ENCODE measurements around the gene WDSUB1. TPM values are rescaled to one million over a fixed set of nuclear protein-coding genes. Genes with fewer than 3 reads are reported as not detected.
A peak's percentile ranks its signal among the peaks of the same experiment; 100 is the strongest.

WDSUB1 gene
- total and polyA plus RNA-seq, 2 experiments from 2014 or later = 17.7 to 18.6 TPM

- Histone ChIP-seq H3K9me2 (replicated peaks; ENCODE audit: insufficient read depth) (no peaks in the 10 kb centered on the region), H3K27me3 (no peaks in the 10 kb centered on the region), H3K4me3 (no peak overlapping the region), H3K79me2 (peaks cover 2% of the 10 kb centered on the region), H3K4me1 (ENCODE audit: insufficient read depth) (peaks cover 5% of the 10 kb centered on the region), H3K9me3 (ENCODE audit: low read depth) (no peaks in the 10 kb centered on the region), H3K36me3 (replicated peaks; ENCODE audit: insufficient read depth, low read depth) (no peaks in the 10 kb centered on the region), H4K20me1 (ENCODE audit: insufficient read depth, poor library complexity, severe bottlenecking) (no peaks in the 10 kb centered on the region), H3K4me2 (no peak overlapping the region), H2AFZ (no peak overlapping the region), H3K27ac (no peak overlapping the region)
- peak; percentile 63 for DNase-seq (ENCODE audit: low spot score)
- no peak for TF ChIP-seq EZH2phosphoT487 (IDR thresholded peaks at IDR 0.05; ENCODE audit: low read depth, severe bottlenecking, unreplicated experiment)
- no peak for TF ChIP-seq EZH2 (IDR thresholded peaks at IDR 0.05; ENCODE audit: borderline replicate concordance)
- TF ChIP-seq, protein P1, sequence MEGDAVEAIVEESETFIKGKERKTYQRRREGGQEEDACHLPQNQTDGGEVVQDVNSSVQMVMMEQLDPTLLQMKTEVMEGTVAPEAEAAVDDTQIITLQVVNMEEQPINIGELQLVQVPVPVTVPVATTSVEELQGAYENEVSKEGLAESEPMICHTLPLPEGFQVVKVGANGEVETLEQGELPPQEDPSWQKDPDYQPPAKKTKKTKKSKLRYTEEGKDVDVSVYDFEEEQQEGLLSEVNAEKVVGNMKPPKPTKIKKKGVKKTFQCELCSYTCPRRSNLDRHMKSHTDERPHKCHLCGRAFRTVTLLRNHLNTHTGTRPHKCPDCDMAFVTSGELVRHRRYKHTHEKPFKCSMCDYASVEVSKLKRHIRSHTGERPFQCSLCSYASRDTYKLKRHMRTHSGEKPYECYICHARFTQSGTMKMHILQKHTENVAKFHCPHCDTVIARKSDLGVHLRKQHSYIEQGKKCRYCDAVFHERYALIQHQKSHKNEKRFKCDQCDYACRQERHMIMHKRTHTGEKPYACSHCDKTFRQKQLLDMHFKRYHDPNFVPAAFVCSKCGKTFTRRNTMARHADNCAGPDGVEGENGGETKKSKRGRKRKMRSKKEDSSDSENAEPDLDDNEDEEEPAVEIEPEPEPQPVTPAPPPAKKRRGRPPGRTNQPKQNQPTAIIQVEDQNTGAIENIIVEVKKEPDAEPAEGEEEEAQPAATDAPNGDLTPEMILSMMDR (IDR thresholded peaks at IDR 0.05; ENCODE audit: poor library complexity) = no peak
- WGBS (ENCODE audit: low lambda C conversion rate, missing lambda C conversion rate) = 66% methylated on average over 7 of the region's 7 CpGs
Measured at GRCh38 chr2:159290289-159290907, 3.9 kb upstream of the WDSUB1 start.

- peak overlapping the region; percentile 91 for H2AFZ ChIP-seq
- peaks cover 27% of the 10 kb centered on the region for H3K79me2 ChIP-seq
- H4K20me1 ChIP-seq (ENCODE audit: insufficient read depth, poor library complexity, severe bottlenecking) = no peaks in the 10 kb centered on the region
- no peaks in the 10 kb centered on the region for H3K9me3 ChIP-seq (ENCODE audit: low read depth)
- no peak for DNase-seq (ENCODE audit: low spot score)
- no peaks in the 10 kb centered on the region for H3K27me3 ChIP-seq
- H3K36me3 ChIP-seq (replicated peaks; ENCODE audit: insufficient read depth, low read depth) = no peaks in the 10 kb centered on the region
- H3K4me3 ChIP-seq = no peak overlapping the region
- H3K27ac ChIP-seq = no peak overlapping the region
- TF ChIP-seq EZH2phosphoT487 (IDR thresholded peaks at IDR 0.05; ENCODE audit: low read depth, severe bottlenecking, unreplicated experiment) (no peak), EZH2 (IDR thresholded peaks at IDR 0.05; ENCODE audit: borderline replicate concordance) (no peak)
- TF ChIP-seq, protein P1 (IDR thresholded peaks at IDR 0.05; ENCODE audit: poor library complexity) = no peak
- peaks cover 10% of the 10 kb centered on the region for H3K4me1 ChIP-seq (ENCODE audit: insufficient read depth)
- peak overlapping the region; percentile 83 for H3K4me2 ChIP-seq
- no peaks in the 10 kb centered on the region for H3K9me2 ChIP-seq (replicated peaks; ENCODE audit: insufficient read depth)
Measured at GRCh38 chr2:159287733-159288132, 1.2 kb upstream of the WDSUB1 start.

DNA sequence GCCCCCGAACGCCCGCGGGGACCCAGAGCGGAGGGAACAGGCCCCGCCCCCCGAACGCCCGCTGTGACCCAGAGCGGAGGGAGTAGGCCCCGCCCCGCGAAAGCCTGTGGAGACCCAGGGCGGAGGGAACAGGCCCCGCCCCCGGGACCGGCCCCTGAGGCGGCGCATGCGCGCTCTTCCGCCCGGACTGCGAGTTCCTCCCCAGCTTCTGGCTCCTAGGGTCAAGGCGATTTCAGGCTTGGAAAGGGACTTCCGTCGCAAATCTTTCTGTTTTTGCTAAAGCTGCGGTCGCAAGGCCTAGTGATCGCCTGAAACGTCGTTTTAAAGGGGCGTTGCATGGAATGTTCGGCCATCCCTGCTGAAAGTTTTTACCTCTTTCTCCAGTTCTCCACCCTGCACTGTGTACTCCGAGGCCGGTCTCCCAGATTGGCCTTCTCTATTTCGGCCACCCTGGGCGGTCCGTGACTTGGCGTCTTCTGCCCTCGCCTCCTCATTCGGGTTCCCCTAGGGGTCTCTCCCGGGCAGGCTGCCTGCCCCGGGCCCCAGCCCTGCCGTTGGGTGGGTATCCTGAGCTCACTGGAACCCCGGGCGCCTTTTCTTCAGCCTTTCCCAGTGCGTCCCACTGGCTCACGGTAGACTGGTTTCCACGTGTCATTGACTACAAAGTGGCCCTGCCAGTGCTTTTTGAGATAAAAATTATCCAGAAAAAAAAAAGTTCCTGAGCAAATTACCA is 372 bp upstream of the WDSUB1 start:
- no peaks in the 10 kb centered on the region for H3K9me3 ChIP-seq (ENCODE audit: low read depth)
- peak; percentile 100 for DNase-seq (ENCODE audit: low spot score)
- no peaks in the 10 kb centered on the region for H4K20me1 ChIP-seq (ENCODE audit: insufficient read depth, poor library complexity, severe bottlenecking)
- H3K4me1 ChIP-seq (ENCODE audit: insufficient read depth) = peaks cover 10% of the 10 kb centered on the region
- H3K4me2 ChIP-seq = peak overlapping the region; percentile 89
- peak overlapping the region; percentile 91 for H2AFZ ChIP-seq
- no peaks in the 10 kb centered on the region for H3K36me3 ChIP-seq (replicated peaks; ENCODE audit: insufficient read depth, low read depth)
- TF ChIP-seq EZH2 (IDR thresholded peaks at IDR 0.05; ENCODE audit: borderline replicate concordance) (no peak), EZH2phosphoT487 (IDR thresholded peaks at IDR 0.05; ENCODE audit: low read depth, severe bottlenecking, unreplicated experiment) (no peak)
- TF ChIP-seq, protein P1 (IDR thresholded peaks at IDR 0.05; ENCODE audit: poor library complexity) = no peak
- no peaks in the 10 kb centered on the region for H3K9me2 ChIP-seq (replicated peaks; ENCODE audit: insufficient read depth)
- 5% methylated on average over 36 of the region's 50 CpGs for WGBS (ENCODE audit: low lambda C conversion rate, missing lambda C conversion rate)
- H3K27me3 ChIP-seq = no peaks in the 10 kb centered on the region
- H3K27ac ChIP-seq = peak overlapping the region; percentile 87
- peak overlapping the region; percentile 31 for H3K4me3 ChIP-seq
- peaks cover 30% of the 10 kb centered on the region for H3K79me2 ChIP-seq
